IMR-90 (cell line): ENCODE data around the gene ITGB4. TPM values are rescaled to one million over a fixed set of nuclear protein-coding genes. Genes with fewer than 3 reads are reported as not detected.
A peak's percentile ranks its signal among the peaks of the same experiment; 100 is the strongest.

Source experiments
- ATAC-seq: fragments of 200-7000 bp; cut with Tn5 transposase; 2 replicates; pipeline ENCODE4 v1.9.1; 2020; ENCODE audit warnings: low read depth, mild to moderate bottlenecking, moderate library complexity
- BruUV-seq: library from RNA; stranded (reverse); fragments of 400-500 nt; replicated peaks from 2 replicates; lab custom pipeline; 2021; lab: Mats Ljungman, UMichigan
- CTCF ChIA-PET: fragments of 300-600 bp; formaldehyde crosslinking; extraction: SDS; loops from one replicate; lab custom pipeline; 2021; ENCODE audit warnings: antibody characterized with exemption; lab: Yijun Ruan, JAX
- POLR2A ChIA-PET: fragments of 300-600 bp; sonication (Branson Sonifier 250); formaldehyde crosslinking; loops from one replicate; lab custom pipeline; 2022; ENCODE audit warnings: antibody characterized with exemption; ENCODE audit not compliant: unreplicated experiment; lab: Charles Lee
- DNase-seq: peaks from one replicate; pipeline ENCODE4 v3.0.0; 2013
- H2AFZ ChIP-seq: replicated peaks from 2 replicates; pipeline ENCODE3; 2013; ENCODE audit warnings: low read length, mild to moderate bottlenecking; ENCODE audit not compliant: poor library complexity
- H2AK5ac ChIP-seq: 2 replicates; pipeline ENCODE4 v1.6.1; 2013; ENCODE audit warnings: low read depth, low read length, inconsistent platforms
- H2AK9ac ChIP-seq: replicated peaks from 2 replicates; pipeline ENCODE3; 2013; ENCODE audit warnings: mild to moderate bottlenecking, low read depth, low read length, moderate library complexity; ENCODE audit not compliant: poor library complexity
- H2BK120ac ChIP-seq: 2 replicates; pipeline ENCODE4 v1.6.1; 2013; ENCODE audit warnings: low read depth, low read length, inconsistent platforms
- H2BK15ac ChIP-seq: 3 replicates; pipeline ENCODE4 v1.6.1; 2013; ENCODE audit warnings: low read depth, low read length, inconsistent platforms
- H2BK20ac ChIP-seq: 2 replicates; pipeline ENCODE4 v1.6.1; 2013; ENCODE audit warnings: low read depth, mild to moderate bottlenecking, inconsistent platforms, low read length, moderate library complexity
- H2BK5ac ChIP-seq: 2 replicates; pipeline ENCODE4 v1.6.1; 2013; ENCODE audit warnings: mild to moderate bottlenecking, low read depth, low read length, inconsistent platforms; ENCODE audit not compliant: poor library complexity, severe bottlenecking
- H3K14ac ChIP-seq: replicated peaks from 2 replicates; pipeline ENCODE4 v1.6.1; 2013; ENCODE audit warnings: low read depth, low read length, inconsistent platforms
- H3K18ac ChIP-seq: 2 replicates; pipeline ENCODE4 v1.6.1; 2013; ENCODE audit warnings: low read depth, low read length, control low read depth
- H3K23ac ChIP-seq: 2 replicates; pipeline ENCODE4 v1.6.1; 2013; ENCODE audit warnings: low read depth, low read length, inconsistent platforms
- H3K27ac ChIP-seq: 2 replicates; pipeline ENCODE4 v1.5.1; 2013; ENCODE audit warnings: mild to moderate bottlenecking, control low read depth, low read length; ENCODE audit not compliant: insufficient read depth
- H3K27me3 ChIP-seq: 2 replicates; pipeline ENCODE4 v1.6.1; 2013; ENCODE audit warnings: low read length; ENCODE audit not compliant: control insufficient read depth, insufficient read depth
- H3K36me3 ChIP-seq: 2 replicates; pipeline ENCODE4 v1.6.1; 2013; ENCODE audit warnings: low read length, mixed read lengths; ENCODE audit not compliant: control insufficient read depth, insufficient read depth
- H3K4ac ChIP-seq: 2 replicates; pipeline ENCODE4 v1.6.1; 2013; ENCODE audit warnings: low read depth, low read length, inconsistent platforms
- H3K4me1 ChIP-seq: 2 replicates; pipeline ENCODE4 v1.6.1; 2013; ENCODE audit warnings: low read length, mixed read lengths; ENCODE audit not compliant: control insufficient read depth, insufficient read depth
- H3K4me2 ChIP-seq: 2 replicates; pipeline ENCODE4 v1.6.1; 2013; ENCODE audit warnings: low read depth, mild to moderate bottlenecking, control low read depth, low read length, moderate library complexity
- H3K4me3 ChIP-seq: 2 replicates; pipeline ENCODE4 v1.5.1; 2013; ENCODE audit warnings: low read depth, mild to moderate bottlenecking, control low read depth, low read length, moderate library complexity; ENCODE audit not compliant: insufficient read depth
- H3K56ac ChIP-seq: 2 replicates; pipeline ENCODE4 v1.6.1; 2013; ENCODE audit warnings: low read length, inconsistent platforms; ENCODE audit not compliant: insufficient read depth; ENCODE audit errors: extremely low read depth
- H3K79me1 ChIP-seq, 2 experiments: 2 replicates each; pipeline ENCODE4 v1.6.1; 2013; ENCODE audit warnings: low read length in 2 of 2, inconsistent platforms in 1 of 2, low read depth in 1 of 2
- H3K9ac ChIP-seq: 2 replicates; pipeline ENCODE4 v1.6.1; 2013; ENCODE audit warnings: low read depth, low read length, control low read depth
- H3K9me1 ChIP-seq: 2 replicates; pipeline ENCODE4 v1.6.1; 2013; ENCODE audit warnings: low read length, inconsistent platforms; ENCODE audit not compliant: insufficient read depth
- H3K9me3 ChIP-seq: 2 replicates; pipeline ENCODE4 v1.6.1; 2013; ENCODE audit warnings: low read length; ENCODE audit not compliant: control insufficient read depth, insufficient read depth
- H4K20me1 ChIP-seq: 2 replicates; pipeline ENCODE4 v1.6.1; 2013; ENCODE audit warnings: low read length, inconsistent platforms; ENCODE audit not compliant: insufficient read depth
- H4K5ac ChIP-seq: 2 replicates; pipeline ENCODE4 v1.6.1; 2013; ENCODE audit warnings: mild to moderate bottlenecking, low read depth, low read length, control low read depth
- H4K8ac ChIP-seq, 2 experiments: 2 replicates each; pipeline ENCODE4 v1.6.1; 2013; ENCODE audit warnings: low read depth in 2 of 2, low read length in 2 of 2, control low read depth in 1 of 2, inconsistent platforms in 1 of 2
- H4K91ac ChIP-seq: 2 replicates; pipeline ENCODE4 v1.6.1; 2013; ENCODE audit warnings: low read depth, low read length, inconsistent platforms; ENCODE audit not compliant: insufficient read depth
- CHD1 ChIP-seq: IDR thresholded peaks from 2 replicates; pipeline ENCODE4 v1.6.1; 2012; ENCODE audit warnings: low read depth, low read length, improper control_type of control experiment
- NFE2L2 ChIP-seq: fragments of 150-350 bp; IDR thresholded peaks from 2 replicates; pipeline ENCODE4 v1.6.1; 2016; ENCODE audit warnings: low read depth, mild to moderate bottlenecking, low read length
- RFX5 ChIP-seq: IDR thresholded peaks from 2 replicates; pipeline ENCODE4 v1.8.0; 2012; ENCODE audit warnings: low read depth, mild to moderate bottlenecking, low read length, moderate library complexity
- WGBS, 2 experiments: methylation state at CpG; one replicate each; pipeline versions ENCODE4 v1.1.5 to v1.1.7; 2013; ENCODE audit warnings: missing lambda C conversion rate in 2 of 2; ENCODE audit not compliant: insufficient read length in 1 of 2; ENCODE audit errors: extremely low coverage in 2 of 2; 5-methylcytosine and 5-hydroxymethylcytosine counted together
- dilution Hi-C: fragments of 300-500 bp; cut with HindIII; formaldehyde crosslinking; loops from one replicate; pipeline ENCODE4 v1.14.3; 2018; ENCODE audit warnings: low sequenced_read_pairs; ENCODE audit not compliant: unreplicated experiment
- in situ Hi-C: fragments of 300-500 bp; cut with MboI; formaldehyde crosslinking; loops from 3 replicates; pipeline ENCODE4 v1.14.3; 2019; ENCODE audit warnings: low sequenced_read_pairs, inconsistent platforms, mixed read lengths
- intact Hi-C: fragments of 100-400 bp; cut with micrococcal nuclease; formaldehyde crosslinking; loops from 2 replicates; pipeline ENCODE4 v1.10.0; 2022
- polyA plus RNA-seq, 3 experiments: library from polyadenylated mRNA; depleted of rRNA; stranded (reverse); fragments of >200 nt; gene quantifications; 2 replicates each; pipeline ENCODE4 v1.2.3, GENCODE V29; 2012; ENCODE audit warnings: low replicate concordance in 1 of 3
- total RNA-seq: library from RNA; depleted of rRNA; stranded (reverse); fragments of >200 nt; gene quantifications from 2 replicates; pipeline ENCODE4 v1.2.3, GENCODE V29; 2012

Gene ITGB4
- total and polyA plus RNA-seq, 2 of the 4 experiments (the other 2 are of a cell fraction): under 0.01 to 0.27 TPM

- no peak overlapping the region for H2BK15ac ChIP-seq
- no peak overlapping the region for H2BK5ac ChIP-seq
- dilution Hi-C loops (no loop called here), in situ Hi-C loops (loop anchor here (10.0 kb wide), 1 partner anchor 316 kb away; no protein-coding TSS in a partner anchor), intact Hi-C loops (no loop called here)
- no peak overlapping the region for H3K4ac ChIP-seq
- H4K91ac ChIP-seq: no peak overlapping the region
- H3K9me3 ChIP-seq: no peaks in the 10 kb centered on the region
- H3K36me3 ChIP-seq: no peaks in the 10 kb centered on the region
- H3K4me3 ChIP-seq: no peak overlapping the region
- H3K18ac ChIP-seq: no peak overlapping the region
- no peak overlapping the region for H2AK5ac ChIP-seq
- no peak overlapping the region for H3K23ac ChIP-seq
- no peaks in the 10 kb centered on the region for H3K9me1 ChIP-seq
- H3K4me1 ChIP-seq: no peaks in the 10 kb centered on the region
- 100% methylated on average over 3 of the region's 17 CpGs; no CpG with 5 or more reads in 1 of the 2 experiments for WGBS, 2 experiments
- no peak for DNase-seq
- no peak overlapping the region for H3K56ac ChIP-seq
- no peaks in the 10 kb centered on the region for H4K20me1 ChIP-seq
- ChIA-PET CTCF (no interaction called here), POLR2A (no interaction called here)
- H3K4me2 ChIP-seq: no peak overlapping the region
- H4K8ac ChIP-seq: no peak overlapping the region
- H2BK120ac ChIP-seq: no peak overlapping the region
- BruUV-seq: no TSS peak
- ATAC-seq: no peak
- peaks cover 2% of the 10 kb centered on the region; the same call in 1 of the 2 replicates for H3K27me3 ChIP-seq
- H3K9ac ChIP-seq: no peak overlapping the region
- H3K27ac ChIP-seq: no peak overlapping the region
- no peak overlapping the region for H3K14ac ChIP-seq
- H4K5ac ChIP-seq: no peak overlapping the region
- TF ChIP-seq CHD1 (no peak), RFX5 (no peak), NFE2L2 (no peak)
- H3K79me1 ChIP-seq: no peaks in the 10 kb centered on the region
- H2AFZ ChIP-seq: peak overlapping the region; percentile 51
- H2BK20ac ChIP-seq: no peak overlapping the region
- H2AK9ac ChIP-seq: no peak overlapping the region
Observed at GRCh38 chr17:75740631-75741077, 19.4 kb downstream of the ITGB4 start.
